Measurements from ENCODE around the gene ZFP14.
"Not testable (repeated sequence)": the region's sequence is repeated elsewhere in the genome, so short reads cannot be mapped to it uniquely, and the experiment has no call there.

GRCh38 chr19:36309309-36309708 is 69.7 kb downstream of the ZFP14 start:
- TF ChIP-seq CTCF, POLR2A (IDR thresholded peaks at IDR 0.05): not testable (repeated sequence)
